ENCODE results near the gene ARPC5L.
"Not testable (repeated sequence)": the region's sequence is repeated elsewhere in the genome, so short reads cannot be mapped to it uniquely, and the experiment has no call there.

ARPC5L gene

DNA sequence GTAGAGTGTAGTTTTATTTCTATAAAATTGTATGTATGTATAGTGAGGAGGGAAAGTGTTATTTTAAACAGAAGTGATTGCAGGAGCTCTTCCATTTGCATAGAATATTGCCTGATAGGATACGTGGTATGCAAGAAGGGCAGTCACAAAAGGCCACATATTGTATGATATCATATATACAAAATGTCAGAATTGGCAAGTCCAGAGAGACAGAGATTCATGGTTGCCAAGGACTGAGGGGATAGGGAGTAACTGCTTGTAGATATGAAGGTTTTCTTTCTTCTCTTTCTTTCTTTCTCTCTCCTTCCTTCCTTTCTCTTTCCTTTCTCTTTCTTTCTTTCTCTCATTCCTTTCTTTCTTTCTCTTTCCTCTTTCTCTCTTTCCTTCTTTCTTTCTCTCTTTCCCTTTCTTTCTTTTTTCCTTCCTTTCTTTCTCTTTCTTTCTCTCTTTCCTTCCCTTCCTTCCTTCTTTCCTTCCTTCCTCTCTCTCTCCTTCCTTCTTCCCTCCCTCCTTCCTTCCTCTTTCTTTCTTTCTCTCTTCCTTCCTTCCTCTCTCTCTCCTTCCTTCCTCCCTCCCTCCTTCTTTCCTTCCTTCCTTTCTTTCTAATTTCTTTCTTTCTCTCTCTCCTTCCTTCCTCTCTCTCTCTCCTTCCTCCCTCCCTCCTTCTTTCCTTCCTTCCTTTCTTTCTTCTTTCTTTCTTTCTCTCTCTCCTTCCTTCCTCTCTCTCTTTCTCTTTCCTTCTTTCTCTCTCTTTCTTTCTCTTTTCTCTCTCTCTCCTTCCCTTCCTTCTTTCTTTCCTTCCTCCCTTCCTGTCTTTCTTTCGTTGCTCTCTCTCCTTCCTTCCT is 33.2 kb upstream of the ARPC5L start:
- no peak overlapping the region for H3K9ac ChIP-seq (ENCODE audit: low read depth in 1 of 2, low read length in 2 of 2)

DNA sequence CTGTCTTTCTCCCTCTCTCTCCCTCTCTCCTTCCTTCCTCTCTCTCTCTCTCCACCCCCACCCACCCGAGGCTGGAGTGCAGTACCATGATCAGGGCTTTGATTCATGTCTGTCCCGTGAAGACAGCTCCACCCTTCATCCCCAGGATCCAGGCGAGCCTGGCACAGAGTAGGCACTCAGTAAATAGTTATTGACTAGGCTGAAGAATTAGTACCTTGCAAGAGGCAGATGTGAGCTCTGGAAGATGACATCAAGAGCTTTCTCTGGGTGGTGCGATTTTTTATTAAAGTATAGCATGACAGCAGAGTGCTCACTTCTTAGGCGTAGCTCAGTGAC is 32.6 kb upstream of the ARPC5L start:
- H3K27ac ChIP-seq (ENCODE audit: low read depth in 2 of 2, low read length in 2 of 2) = no peak overlapping the region
- no peaks in the 10 kb centered on the region for H3K36me3 ChIP-seq (ENCODE audit: control insufficient read depth in 2 of 2, insufficient read depth in 2 of 2, low read length in 2 of 2)
- H3K4me3 ChIP-seq (ENCODE audit: low read length in 2 of 2) = no peak overlapping the region
- H3K9me3 ChIP-seq (ENCODE audit: control insufficient read depth in 2 of 2, low read length in 2 of 2) = no peaks in the 10 kb centered on the region
- no peaks in the 10 kb centered on the region for H3K27me3 ChIP-seq (ENCODE audit: control insufficient read depth in 2 of 2, insufficient read depth in 2 of 2, low read length in 2 of 2)
- H3K9ac ChIP-seq (ENCODE audit: low read depth in 1 of 2, low read length in 2 of 2) = no peak overlapping the region
- peaks cover 0 to under 1% of the 10 kb centered on the region in 2 donors for H3K4me1 ChIP-seq (ENCODE audit: control insufficient read depth in 2 of 2, insufficient read depth in 2 of 2, low read length in 2 of 2)

More for the DNA sequence above, 33.2 kb upstream of the ARPC5L start:
- no peaks in the 10 kb centered on the region for H3K9me3 ChIP-seq (ENCODE audit: control insufficient read depth in 2 of 2, low read length in 2 of 2)
- H3K27me3 ChIP-seq (ENCODE audit: control insufficient read depth in 2 of 2, insufficient read depth in 2 of 2, low read length in 2 of 2) = no peaks in the 10 kb centered on the region
- H3K27ac ChIP-seq (ENCODE audit: low read depth in 2 of 2, low read length in 2 of 2) = no peak overlapping the region
- no peaks in the 10 kb centered on the region for H3K36me3 ChIP-seq (ENCODE audit: control insufficient read depth in 2 of 2, insufficient read depth in 2 of 2, low read length in 2 of 2)
- no peaks in the 10 kb centered on the region for H3K4me1 ChIP-seq (ENCODE audit: control insufficient read depth in 2 of 2, insufficient read depth in 2 of 2, low read length in 2 of 2)
- H3K4me3 ChIP-seq (ENCODE audit: low read length in 2 of 2) = no peak overlapping the region

DNA sequence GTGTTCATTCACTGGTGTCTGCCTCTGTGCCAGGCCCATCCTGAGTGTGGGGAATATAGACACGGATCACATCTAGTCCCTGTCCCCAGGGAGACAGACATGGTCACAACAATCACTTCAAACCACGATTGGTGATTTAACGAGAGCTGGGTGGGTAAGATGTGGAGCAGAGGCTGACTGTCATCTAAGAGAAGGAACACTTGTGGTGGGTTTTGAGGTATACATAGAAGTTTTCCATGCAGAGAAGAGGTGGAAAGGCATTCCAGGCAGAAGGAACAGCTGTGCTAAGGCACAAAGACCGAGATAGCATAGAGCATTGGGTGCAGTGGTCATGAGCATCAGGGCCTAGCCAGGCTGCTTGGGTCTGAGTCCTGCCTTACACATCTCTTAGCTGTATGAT is 31.3 kb upstream of the ARPC5L start:
- Histone ChIP-seq H3K4me3 (ENCODE audit: low read length in 2 of 2) (no peak overlapping the region), H3K4me1 (ENCODE audit: control insufficient read depth in 2 of 2, insufficient read depth in 2 of 2, low read length in 2 of 2) (peaks cover 4 to 12% of the 10 kb centered on the region in 2 donors), H3K27me3 (ENCODE audit: control insufficient read depth in 2 of 2, insufficient read depth in 2 of 2, low read length in 2 of 2) (no peaks in the 10 kb centered on the region)

DNA sequence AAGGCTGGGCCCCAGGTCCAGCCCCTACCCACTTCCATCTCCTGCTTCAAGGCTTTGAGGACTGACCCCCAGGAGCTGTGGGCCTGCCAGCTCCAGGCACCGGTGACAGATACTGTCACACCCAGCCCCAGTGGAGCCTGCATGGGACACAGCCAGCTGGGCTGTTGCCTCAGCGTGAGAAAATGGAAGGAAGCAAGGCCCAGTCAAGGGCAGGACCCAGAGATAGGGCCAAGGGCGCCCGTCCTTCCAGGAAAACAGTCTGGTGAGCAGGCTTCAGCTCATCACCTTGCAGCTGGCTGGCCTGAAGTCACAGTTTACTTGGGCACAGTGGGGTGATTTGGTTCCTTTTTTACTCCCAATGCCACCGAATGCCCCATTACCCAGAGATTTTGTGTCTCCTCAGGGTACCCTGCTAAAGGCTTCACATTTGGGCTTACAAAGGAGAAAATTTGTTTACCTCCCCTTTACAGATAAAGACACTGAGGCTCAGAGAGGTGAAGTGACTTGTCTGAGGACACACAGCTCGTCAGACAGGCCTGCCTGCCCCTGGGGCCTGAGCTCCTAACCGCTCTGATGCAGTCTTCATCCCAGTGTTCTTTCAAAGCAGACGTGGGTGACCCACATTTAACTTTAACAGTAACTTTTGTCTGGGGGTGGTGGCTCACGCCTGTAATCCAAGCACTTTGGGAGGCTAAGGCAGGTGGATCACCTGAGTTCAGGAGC is 30.1 kb upstream of the ARPC5L start:
- Histone ChIP-seq H3K9ac (ENCODE audit: low read depth in 1 of 2, low read length in 2 of 2) (no peak overlapping the region), H3K27ac (ENCODE audit: low read depth in 2 of 2, low read length in 2 of 2) (peak overlapping the region in 1 of 2 donors; percentile 24), H3K36me3 (ENCODE audit: control insufficient read depth in 2 of 2, insufficient read depth in 2 of 2, low read length in 2 of 2) (no peaks in the 10 kb centered on the region), H3K4me1 (ENCODE audit: control insufficient read depth in 2 of 2, insufficient read depth in 2 of 2, low read length in 2 of 2) (peaks cover 6 to 12% of the 10 kb centered on the region in 2 donors), H3K4me3 (ENCODE audit: low read length in 2 of 2) (no peak overlapping the region), H3K9me3 (ENCODE audit: control insufficient read depth in 2 of 2, low read length in 2 of 2) (no peaks in the 10 kb centered on the region), H3K27me3 (ENCODE audit: control insufficient read depth in 2 of 2, insufficient read depth in 2 of 2, low read length in 2 of 2) (no peaks in the 10 kb centered on the region)

More for the DNA sequence above, 31.3 kb upstream of the ARPC5L start:
- Histone ChIP-seq H3K9ac (ENCODE audit: low read depth in 1 of 2, low read length in 2 of 2) (no peak overlapping the region), H3K9me3 (ENCODE audit: control insufficient read depth in 2 of 2, low read length in 2 of 2) (no peaks in the 10 kb centered on the region), H3K27ac (ENCODE audit: low read depth in 2 of 2, low read length in 2 of 2) (no peak overlapping the region), H3K36me3 (ENCODE audit: control insufficient read depth in 2 of 2, insufficient read depth in 2 of 2, low read length in 2 of 2) (no peaks in the 10 kb centered on the region)

DNA sequence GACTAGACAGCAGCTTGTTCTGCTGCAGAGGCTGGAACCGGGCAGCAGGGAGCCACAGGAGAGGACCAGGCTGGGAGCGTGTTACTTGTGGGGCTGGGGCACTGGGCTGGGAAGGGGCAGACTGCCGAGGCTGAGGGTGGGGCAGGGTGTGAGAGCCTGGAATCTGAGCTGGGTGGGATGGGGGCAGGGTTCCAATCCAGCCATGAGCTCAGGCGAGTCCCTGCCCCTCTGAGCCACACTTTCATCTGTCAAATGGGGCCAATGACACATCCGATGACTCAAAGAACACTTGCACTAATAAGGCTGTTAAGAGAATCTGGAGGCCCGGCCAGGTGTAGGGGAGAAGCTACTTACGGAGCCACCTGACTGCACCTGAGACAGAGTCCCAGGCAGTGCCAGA is 27.3 kb upstream of the ARPC5L start:
- H3K4me3 ChIP-seq (ENCODE audit: low read length in 2 of 2) = no peak overlapping the region
- peaks cover 6 to 12% of the 10 kb centered on the region in 2 donors for H3K4me1 ChIP-seq (ENCODE audit: control insufficient read depth in 2 of 2, insufficient read depth in 2 of 2, low read length in 2 of 2)
- no peaks in the 10 kb centered on the region for H3K27me3 ChIP-seq (ENCODE audit: control insufficient read depth in 2 of 2, insufficient read depth in 2 of 2, low read length in 2 of 2)
- no peaks in the 10 kb centered on the region for H3K9me3 ChIP-seq (ENCODE audit: control insufficient read depth in 2 of 2, low read length in 2 of 2)
- no peak overlapping the region for H3K9ac ChIP-seq (ENCODE audit: low read depth in 1 of 2, low read length in 2 of 2)
- no peak overlapping the region for H3K27ac ChIP-seq (ENCODE audit: low read depth in 2 of 2, low read length in 2 of 2)
- H3K36me3 ChIP-seq (ENCODE audit: control insufficient read depth in 2 of 2, insufficient read depth in 2 of 2, low read length in 2 of 2) = no peaks in the 10 kb centered on the region

DNA sequence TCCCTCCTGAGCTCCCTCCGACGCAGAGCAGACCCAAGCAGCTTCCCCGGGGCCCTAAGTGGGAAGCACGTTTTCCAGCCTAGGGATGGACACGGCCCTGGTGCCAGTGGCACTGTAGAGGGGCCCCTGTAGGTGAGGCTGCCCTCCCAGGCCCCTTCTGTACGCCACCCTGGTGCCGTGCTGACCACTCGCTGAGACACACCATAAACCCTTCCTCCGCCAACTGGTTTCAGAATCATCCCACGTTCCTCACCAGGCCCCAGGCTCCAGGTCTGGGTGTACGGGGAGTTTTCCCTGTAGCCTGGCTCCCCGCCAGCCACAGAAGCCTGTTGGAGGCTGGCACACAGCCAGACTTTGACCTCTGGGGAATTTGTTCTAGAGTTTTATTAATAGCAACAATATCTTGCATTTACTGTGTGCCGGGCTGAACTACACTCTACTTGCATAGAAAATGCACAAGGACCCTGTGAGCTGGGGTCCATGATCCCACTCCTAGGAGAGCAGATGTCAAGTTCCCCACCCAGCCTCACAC is 26.8 kb upstream of the ARPC5L start:
- H3K9ac ChIP-seq (ENCODE audit: low read depth in 1 of 2, low read length in 2 of 2) = no peak overlapping the region

DNA sequence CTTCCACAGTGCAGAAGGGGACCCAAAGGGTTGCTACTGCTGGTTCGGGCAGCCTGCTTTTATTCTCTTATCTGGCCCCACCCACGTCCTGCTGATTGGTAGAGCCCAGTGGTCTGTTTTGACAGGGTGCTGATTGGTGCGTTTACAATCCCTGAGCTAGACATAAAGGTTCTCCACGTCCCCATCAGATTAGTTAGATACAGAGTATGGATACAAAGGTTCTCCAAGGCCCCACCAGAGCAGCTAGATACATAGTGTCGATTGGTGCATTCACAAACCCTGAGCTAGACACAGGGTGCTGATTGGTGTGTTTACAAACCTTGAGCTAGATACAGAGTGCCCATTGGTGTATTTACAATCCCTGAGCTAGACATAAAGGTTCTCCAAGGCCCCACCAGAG is 23.8 kb upstream of the ARPC5L start:
- H3K27me3 ChIP-seq (ENCODE audit: control insufficient read depth in 2 of 2, insufficient read depth in 2 of 2, low read length in 2 of 2); H3K9ac ChIP-seq (ENCODE audit: low read depth in 1 of 2, low read length in 2 of 2); H3K36me3 ChIP-seq (ENCODE audit: control insufficient read depth in 2 of 2, insufficient read depth in 2 of 2, low read length in 2 of 2); H3K4me3 ChIP-seq (ENCODE audit: low read length in 2 of 2); H3K27ac ChIP-seq (ENCODE audit: low read depth in 2 of 2, low read length in 2 of 2); H3K9me3 ChIP-seq (ENCODE audit: control insufficient read depth in 2 of 2, low read length in 2 of 2): not testable (repeated sequence)
- peaks cover 6 to 12% of the 10 kb centered on the region in 2 donors for H3K4me1 ChIP-seq (ENCODE audit: control insufficient read depth in 2 of 2, insufficient read depth in 2 of 2, low read length in 2 of 2)

More for the DNA sequence above, 26.8 kb upstream of the ARPC5L start:
- Histone ChIP-seq H3K27me3 (ENCODE audit: control insufficient read depth in 2 of 2, insufficient read depth in 2 of 2, low read length in 2 of 2) (no peaks in the 10 kb centered on the region), H3K9me3 (ENCODE audit: control insufficient read depth in 2 of 2, low read length in 2 of 2) (no peaks in the 10 kb centered on the region), H3K4me1 (ENCODE audit: control insufficient read depth in 2 of 2, insufficient read depth in 2 of 2, low read length in 2 of 2) (peaks cover 6 to 12% of the 10 kb centered on the region in 2 donors), H3K4me3 (ENCODE audit: low read length in 2 of 2) (no peak overlapping the region), H3K36me3 (ENCODE audit: control insufficient read depth in 2 of 2, insufficient read depth in 2 of 2, low read length in 2 of 2) (no peaks in the 10 kb centered on the region), H3K27ac (ENCODE audit: low read depth in 2 of 2, low read length in 2 of 2) (peak overlapping the region in 1 of 2 donors; percentile 48)

DNA sequence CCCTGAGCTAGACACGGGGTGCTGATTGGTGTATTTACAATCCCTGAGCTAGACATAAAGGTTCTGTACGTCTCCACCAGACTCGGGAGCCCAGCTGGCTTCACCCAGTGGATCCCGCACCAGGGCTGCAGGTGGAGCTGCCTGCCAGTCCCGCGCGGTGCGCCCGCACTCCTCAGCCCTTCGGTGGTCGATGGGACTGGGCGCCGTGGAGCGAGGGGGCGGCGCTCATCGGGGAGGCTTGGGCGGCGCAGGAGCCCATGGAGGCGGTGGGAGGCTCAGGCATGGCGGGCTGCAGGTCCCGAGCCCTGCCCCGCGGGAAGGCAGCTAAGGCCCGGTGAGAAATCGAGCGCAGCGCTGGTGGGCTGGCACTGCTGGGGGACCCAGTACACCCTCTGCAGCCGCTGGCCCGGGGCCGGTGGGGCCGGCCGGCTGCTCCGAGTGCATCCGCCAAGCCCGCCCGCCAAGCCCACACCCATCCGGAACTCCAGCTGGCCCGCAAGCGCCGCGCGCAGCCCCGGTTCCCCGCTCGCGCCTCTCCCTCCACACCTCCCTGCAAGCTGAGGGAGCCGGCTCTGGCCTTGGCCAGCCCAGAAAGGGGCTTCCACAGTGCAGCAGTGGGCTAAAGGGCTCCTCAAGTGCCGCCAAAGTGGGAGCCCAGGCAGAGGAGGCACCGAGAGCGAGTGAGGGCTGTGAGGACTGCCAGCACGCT is 23.2 kb upstream of the ARPC5L start:
- not testable (repeated sequence) for H3K27ac ChIP-seq (ENCODE audit: low read depth in 2 of 2, low read length in 2 of 2); H3K9me3 ChIP-seq (ENCODE audit: control insufficient read depth in 2 of 2, low read length in 2 of 2); H3K9ac ChIP-seq (ENCODE audit: low read depth in 1 of 2, low read length in 2 of 2); H3K36me3 ChIP-seq (ENCODE audit: control insufficient read depth in 2 of 2, insufficient read depth in 2 of 2, low read length in 2 of 2); H3K27me3 ChIP-seq (ENCODE audit: control insufficient read depth in 2 of 2, insufficient read depth in 2 of 2, low read length in 2 of 2); H3K4me3 ChIP-seq (ENCODE audit: low read length in 2 of 2)
- H3K4me1 ChIP-seq (ENCODE audit: control insufficient read depth in 2 of 2, insufficient read depth in 2 of 2, low read length in 2 of 2) = peaks cover 6 to 12% of the 10 kb centered on the region in 2 donors

DNA sequence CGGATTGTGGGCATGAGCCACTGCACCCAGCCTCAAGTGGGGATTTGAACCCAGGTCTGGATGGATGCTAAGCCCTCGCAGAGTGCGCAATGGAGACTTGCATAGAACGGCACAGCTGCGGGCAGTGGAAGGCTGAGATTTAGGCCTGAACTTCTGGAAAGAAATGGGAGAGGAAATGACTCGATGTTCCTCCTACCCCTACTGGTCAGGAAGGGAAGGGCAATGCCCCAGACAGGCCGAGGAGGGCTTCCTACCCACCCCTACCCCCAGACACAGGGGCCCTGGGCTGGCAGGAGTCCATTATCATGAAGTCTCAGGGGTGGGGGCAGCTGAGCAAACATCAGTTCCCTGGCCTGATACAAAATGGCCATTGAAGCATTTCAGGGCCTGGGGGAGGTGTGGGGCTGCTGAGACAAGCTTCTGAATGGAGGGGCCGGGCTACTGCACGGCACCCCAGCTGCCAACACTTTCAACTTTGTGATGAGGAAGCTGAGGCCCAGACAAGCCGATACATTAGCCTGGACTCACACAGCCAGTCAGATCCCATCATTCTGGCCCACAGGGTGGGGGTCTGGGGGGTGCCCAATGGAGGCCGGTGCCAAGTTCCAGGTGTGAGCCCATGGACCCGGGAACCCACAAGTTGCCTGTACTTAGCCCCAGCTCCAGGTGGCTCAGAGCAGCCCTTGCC is 22.2 kb upstream of the ARPC5L start:
- H3K27me3 ChIP-seq (ENCODE audit: control insufficient read depth in 2 of 2, insufficient read depth in 2 of 2, low read length in 2 of 2) = no peaks in the 10 kb centered on the region
- no peak overlapping the region for H3K27ac ChIP-seq (ENCODE audit: low read depth in 2 of 2, low read length in 2 of 2)
- H3K4me1 ChIP-seq (ENCODE audit: control insufficient read depth in 2 of 2, insufficient read depth in 2 of 2, low read length in 2 of 2) = peaks cover 6 to 8% of the 10 kb centered on the region in 2 donors
- no peak overlapping the region for H3K4me3 ChIP-seq (ENCODE audit: low read length in 2 of 2)
- H3K9ac ChIP-seq (ENCODE audit: low read depth in 1 of 2, low read length in 2 of 2) = no peak overlapping the region
- no peaks in the 10 kb centered on the region for H3K36me3 ChIP-seq (ENCODE audit: control insufficient read depth in 2 of 2, insufficient read depth in 2 of 2, low read length in 2 of 2)
- no peaks in the 10 kb centered on the region for H3K9me3 ChIP-seq (ENCODE audit: control insufficient read depth in 2 of 2, low read length in 2 of 2)
